Fibroblast of peridontal ligament (primary cell): ENCODE measurements around the gene PTN.
"Not testable (repeated sequence)": the region's sequence is repeated elsewhere in the genome, so short reads cannot be mapped to it uniquely, and the experiment has no call there.

ENCODE experiments used
- DNase-seq: peaks from one replicate; pipeline ENCODE4 v3.0.0-alpha.2; 2010; ENCODE audit errors: extremely low read depth

Gene PTN

GRCh38 chr7:137268001-137268865, 75.3 kb downstream of the PTN start:
- not testable (repeated sequence) for DNase-seq

DNA sequence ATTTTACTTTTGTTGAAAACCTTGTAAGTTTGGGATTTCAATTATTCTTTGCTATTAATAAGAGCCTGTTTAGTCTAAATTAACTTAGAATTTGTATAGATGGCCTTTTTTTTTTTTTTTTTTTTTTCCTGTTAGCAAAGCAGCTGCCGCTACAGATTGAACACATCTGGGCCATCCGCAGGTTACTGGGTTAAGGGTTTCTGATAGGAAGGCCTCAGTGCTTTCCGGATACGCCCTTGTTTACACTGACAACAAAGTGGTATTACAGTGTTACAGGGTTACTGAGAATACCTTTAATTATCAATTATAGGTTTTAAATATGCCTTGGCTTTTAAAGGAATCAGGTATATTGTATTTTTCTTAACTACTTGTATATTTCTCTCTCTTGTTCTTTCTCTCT, 76.8 kb downstream of the PTN start:
- no peak for DNase-seq

- DNase-seq: not testable (repeated sequence)
These were observed 78.1 kb downstream of the PTN start for GRCh38 chr7:137265480-137265879.

DNA sequence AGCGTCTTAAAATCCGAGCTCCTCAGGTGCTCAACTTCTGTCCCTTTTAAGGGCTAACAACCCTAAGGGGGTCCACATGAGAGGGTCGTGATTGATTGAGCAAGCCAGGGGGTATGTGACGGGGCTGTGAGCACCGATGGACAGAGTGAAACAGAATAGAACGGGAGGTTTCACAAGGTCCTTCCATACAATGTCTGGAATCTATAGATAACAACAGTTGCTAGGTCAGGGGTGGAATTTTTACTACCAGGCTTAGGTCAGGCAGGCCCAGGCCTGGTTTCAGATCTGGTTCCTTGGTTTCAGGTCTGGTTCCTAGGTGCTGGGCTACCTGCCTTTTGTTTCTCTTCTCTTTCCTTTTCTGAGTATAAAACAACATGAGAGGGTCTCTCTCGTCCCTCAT, 80.9 kb downstream of the PTN start:
- no peak for DNase-seq

DNA sequence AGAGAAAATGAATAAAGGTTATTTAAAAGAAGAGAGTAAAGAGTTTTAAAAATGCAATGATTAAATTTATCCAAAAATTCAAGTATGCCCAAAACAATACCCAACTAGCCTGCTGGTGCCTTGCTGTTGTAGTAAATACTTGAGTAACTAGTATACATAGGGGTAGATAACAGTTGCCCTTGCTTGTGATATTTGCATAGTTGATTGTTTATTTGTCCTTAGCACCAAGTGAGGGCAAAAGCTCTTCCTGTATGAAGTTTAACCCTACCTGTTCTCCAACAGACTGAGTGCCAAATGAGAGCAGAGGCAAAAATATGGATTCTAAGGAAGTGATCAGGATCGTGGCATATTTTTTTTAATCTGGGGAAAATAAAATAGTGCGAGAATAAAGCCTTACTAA, 85.0 kb downstream of the PTN start:
- no peak for DNase-seq

DNA sequence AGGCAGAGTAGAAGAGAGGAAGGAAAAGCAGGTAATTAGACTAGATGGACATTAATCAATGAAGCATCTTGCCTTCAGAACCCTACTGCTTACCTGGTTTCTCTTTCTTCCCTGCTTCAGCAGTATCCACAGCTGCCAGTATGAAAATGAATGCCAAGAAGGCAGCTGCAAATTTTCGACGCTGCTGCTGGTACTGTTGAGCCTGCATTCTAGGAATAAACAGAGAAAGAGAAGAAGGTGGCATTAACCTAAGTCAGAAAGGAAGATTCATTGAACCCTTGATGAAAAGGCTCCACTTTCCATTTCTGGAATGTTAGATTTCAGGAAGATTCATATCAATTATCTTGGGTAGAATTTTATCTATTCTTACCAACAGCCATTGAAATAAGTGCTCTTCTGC, 88.8 kb downstream of the PTN start:
- no peak for DNase-seq

- DNase-seq: peak; percentile 29
These were observed 97.6 kb downstream of the PTN start for GRCh38 chr7:137245890-137246289.

DNA sequence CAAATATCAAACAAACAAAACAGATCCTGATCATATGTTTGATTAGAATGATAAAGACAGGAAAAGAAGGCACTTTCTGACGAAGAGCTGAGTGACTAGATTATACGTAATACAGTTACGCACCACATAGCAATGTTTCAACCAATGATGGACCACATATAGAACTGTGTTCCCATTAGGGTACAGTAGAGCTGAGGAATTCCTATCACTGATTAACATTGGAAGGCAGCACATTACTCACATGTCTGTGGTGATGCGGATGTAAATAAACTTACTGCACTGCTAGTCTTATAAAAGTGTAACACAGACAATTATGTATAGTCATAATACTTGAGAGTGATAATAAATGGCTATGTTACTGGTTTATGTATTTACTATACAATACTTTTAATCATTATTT, 98.3 kb downstream of the PTN start:
- peak; percentile 27 for DNase-seq

DNA sequence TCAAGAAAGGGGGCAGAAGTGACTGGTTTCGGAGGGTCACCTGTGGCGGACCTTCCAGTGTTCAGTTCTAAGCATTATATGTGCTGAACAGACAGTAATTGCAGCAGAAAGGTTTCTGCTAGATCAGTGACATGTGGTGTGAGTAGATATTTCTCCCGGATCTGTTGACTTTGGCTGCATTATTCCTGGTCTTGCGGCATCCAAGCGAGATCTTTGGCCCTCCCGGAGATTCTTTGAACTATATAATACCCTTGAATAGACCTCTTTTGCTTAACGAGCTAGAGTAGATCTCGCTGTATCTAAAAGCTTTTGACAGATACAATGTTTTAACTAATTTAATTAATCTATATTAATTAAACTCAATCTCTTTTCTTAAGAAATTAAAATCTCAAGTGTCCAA, 99.8 kb downstream of the PTN start:
- DNase-seq: no peak

- no peak for DNase-seq
These were observed 100.9 kb downstream of the PTN start for GRCh38 chr7:137242616-137243015.

GRCh38 chr7:137241655-137242360, 101.7 kb downstream of the PTN start:
- DNase-seq: no peak

GRCh38 chr7:137239186-137239585, 104.3 kb downstream of the PTN start:
- DNase-seq: not testable (repeated sequence)

DNA sequence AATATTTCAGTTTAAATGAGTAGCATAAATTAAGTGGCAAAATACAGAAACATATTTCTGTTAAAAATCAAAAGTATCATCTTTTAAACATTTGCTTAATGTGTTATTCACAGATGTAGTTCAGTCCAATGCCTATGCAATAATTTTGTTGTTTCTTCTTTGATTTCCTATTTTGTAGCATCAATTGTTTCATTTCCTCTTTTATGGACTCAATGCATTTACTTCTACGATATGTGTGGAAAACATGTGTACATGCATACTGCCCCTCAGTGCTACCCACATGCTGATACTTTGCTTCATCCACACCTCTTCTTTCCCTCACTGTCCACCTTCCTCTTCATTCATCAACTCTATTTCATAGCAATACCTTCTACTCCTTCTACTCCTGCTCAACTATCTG, 108.1 kb downstream of the PTN start:
- no peak for DNase-seq

DNA sequence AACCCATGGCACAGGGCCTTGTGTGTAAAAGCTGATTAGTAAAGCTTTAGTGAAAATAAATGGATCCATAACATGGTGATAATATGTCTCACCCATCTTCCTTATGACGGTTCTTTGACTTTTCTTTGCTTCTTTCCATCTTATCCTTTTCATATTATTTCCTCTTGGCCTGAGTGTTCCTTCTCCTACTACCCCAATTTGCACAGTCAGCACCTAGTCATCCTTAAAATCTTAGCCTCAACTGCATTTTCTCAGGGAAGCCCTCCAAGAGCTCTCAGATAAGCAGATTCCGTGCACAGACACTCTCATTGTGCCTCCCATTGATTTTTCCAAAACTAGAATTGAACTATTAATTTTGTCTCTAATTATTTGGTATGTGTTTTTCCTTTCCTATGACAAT, 112.4 kb downstream of the PTN start:
- DNase-seq: no peak

- no peak for DNase-seq
These were observed 122.1 kb downstream of the PTN start for GRCh38 chr7:137221467-137221866.

GRCh38 chr7:137213744-137214143, 129.8 kb downstream of the PTN start:
- DNase-seq: no peak

DNA sequence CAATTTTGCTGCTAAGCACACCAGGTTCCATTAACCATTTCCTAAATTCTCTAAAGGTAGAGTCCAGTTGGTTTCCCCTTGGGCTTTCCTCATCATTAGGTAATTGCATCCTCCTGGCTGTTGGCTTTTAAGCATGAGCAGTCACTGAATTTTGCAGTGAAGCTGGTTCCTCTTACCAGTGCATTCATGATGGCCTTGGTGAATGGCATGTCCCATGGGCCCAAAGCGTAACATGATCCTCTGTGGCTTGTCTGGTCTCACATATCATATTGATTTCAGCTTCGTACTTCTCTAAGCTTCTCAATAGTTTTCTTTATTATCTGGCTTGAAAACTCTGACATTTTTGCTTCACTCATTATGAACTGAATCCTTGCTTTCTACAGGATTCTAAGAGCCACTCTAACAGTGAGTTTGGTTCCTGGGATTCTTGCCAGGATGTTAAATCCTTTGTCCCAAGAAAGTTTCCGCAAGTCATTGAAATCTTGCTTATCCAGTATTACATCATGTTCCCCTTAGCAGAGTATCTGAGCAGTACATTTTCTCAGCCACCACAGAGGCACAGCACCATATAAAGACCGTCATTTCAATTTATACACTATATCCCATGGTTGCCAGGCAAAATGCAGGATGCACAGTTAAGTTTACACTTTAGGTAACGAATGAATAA, 134.2 kb downstream of the PTN start:
- peak; percentile 52 for DNase-seq

DNA sequence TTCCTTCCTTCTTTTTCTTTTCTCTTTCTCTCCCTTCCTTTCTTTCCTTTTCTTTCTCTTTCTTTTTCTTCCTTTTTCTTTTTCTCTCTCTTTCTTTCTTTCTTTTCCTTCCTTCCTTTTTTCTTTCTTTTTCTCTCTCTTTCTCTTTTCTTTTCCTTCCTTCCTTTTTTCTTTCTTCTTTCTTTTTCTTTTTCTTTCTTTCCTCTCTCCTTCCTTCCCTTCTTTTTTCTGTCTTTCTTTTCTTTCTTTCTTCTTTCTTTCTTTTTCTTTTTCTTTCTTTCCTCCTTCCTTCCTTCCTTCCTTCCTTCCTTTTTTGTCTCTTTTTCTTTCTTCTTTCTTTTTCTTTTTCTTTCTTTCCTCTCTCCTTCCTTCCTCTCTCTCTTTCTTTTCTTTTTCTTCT, 136.8 kb downstream of the PTN start:
- no peak for DNase-seq

GRCh38 chr7:137204246-137204645, 139.3 kb downstream of the PTN start:
- DNase-seq: no peak

DNA sequence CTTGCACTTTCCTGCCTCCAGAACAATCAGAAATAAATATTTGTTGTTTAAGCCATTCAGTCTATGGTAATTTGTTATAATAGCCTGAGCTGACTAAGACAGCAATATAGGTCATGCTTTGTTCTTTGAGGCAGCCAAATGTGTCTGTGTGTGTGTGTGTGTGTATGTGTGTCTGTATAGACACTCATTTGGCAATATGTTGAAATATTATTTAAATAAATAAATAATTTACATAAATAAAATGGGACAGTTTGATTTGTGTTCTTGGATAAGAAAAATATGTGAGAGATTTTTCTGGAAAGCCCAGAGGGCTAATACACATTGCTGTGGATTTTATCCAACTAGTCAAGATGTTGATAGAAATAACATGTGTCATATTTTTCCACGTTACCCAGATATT, 140.2 kb downstream of the PTN start:
- DNase-seq: no peak

GRCh38 chr7:137196648-137197047, 146.9 kb downstream of the PTN start:
- DNase-seq: peak; percentile 10

GRCh38 chr7:137195996-137196395, 147.5 kb downstream of the PTN start:
- no peak for DNase-seq

- DNase-seq: not testable (repeated sequence)
These were observed 161.9 kb downstream of the PTN start for GRCh38 chr7:137181619-137182018.
